Stimulated activated CD4-positive, alpha-beta T cell treated with anti-CD3 and anti-CD28 coated beads, TNF-alpha, amount 100 ng/mL, for 4 hours (primary cell): ENCODE results near the gene TMEM100.

Experiments
- DNase-seq, 3 experiments: peaks; one replicate each; pipeline ENCODE4 v3.0.0-alpha.2; 2020; ENCODE audit warnings: low read depth in 3 of 3

The TMEM100 gene

GRCh38 chr17:55717898-55718735 lies 4.5 kb downstream of the TMEM100 start:
- peak; percentile 27 to 43 (median 29) for DNase-seq

GRCh38 chr17:55717432-55717831 lies 5.2 kb downstream of the TMEM100 start:
- no peak for DNase-seq

- no peak for DNase-seq
Measured at GRCh38 chr17:55710829-55711496, 11.7 kb downstream of the TMEM100 start.

GRCh38 chr17:55710410-55710809 lies 12.3 kb downstream of the TMEM100 start:
- no peak for DNase-seq

- no peak for DNase-seq
Measured at GRCh38 chr17:55709984-55710383, 12.7 kb downstream of the TMEM100 start.

DNA sequence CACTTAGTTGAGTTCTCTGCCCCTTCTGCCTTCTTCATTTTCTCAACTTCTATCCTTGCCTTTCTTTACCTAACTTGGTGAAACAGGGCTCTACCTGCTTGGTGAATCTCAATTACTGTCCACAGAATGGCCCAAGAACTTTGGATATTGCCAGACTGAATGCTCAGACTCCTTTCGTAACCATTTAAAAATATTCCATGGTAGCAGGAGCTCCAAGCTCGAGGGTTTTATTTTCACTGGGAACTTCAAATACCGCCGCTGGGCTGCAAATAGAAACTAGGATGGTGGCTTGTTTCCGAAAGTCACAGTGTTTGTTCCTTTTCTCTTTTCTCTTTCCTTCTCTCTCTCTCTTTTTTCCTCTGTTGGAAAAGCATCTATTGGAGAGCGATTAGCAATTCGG lies 13.2 kb downstream of the TMEM100 start:
- no peak for DNase-seq

DNA sequence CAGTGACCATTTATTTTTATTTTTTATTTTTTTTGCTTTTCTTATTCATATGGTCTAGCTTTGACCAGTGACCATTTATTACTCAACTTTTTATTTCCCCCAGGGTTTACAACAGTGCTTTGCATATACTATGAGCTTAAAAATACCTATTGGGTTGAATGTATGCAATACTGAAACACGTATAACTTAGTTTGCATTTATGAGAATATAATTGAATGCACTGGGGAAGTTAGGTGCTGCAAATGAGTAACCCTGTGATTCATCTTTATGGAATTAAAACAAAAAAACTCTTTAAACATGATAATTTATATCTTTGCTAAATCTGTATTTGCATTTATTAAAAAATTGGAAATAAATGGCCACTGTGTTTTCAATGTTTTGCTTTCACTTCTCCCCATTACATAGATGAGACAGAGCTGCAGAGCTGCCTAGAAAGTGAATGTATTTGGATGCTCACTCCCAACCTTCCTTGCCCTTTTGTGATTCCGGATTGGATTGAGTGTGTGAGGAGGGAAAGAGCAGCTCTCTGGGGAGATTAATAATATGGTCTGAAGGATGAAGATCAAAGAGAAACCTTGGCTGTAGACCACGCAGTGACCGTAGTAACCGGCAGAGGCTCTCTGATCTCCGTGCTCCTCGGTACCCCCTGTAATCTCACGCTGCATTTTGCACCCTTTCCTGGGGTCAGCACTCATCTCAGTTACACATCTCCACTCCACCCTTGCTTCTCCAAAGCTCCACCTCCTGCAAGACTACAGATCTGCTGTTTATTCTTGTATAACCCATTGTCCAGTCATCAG lies 14.3 kb downstream of the TMEM100 start:
- no peak for DNase-seq

DNA sequence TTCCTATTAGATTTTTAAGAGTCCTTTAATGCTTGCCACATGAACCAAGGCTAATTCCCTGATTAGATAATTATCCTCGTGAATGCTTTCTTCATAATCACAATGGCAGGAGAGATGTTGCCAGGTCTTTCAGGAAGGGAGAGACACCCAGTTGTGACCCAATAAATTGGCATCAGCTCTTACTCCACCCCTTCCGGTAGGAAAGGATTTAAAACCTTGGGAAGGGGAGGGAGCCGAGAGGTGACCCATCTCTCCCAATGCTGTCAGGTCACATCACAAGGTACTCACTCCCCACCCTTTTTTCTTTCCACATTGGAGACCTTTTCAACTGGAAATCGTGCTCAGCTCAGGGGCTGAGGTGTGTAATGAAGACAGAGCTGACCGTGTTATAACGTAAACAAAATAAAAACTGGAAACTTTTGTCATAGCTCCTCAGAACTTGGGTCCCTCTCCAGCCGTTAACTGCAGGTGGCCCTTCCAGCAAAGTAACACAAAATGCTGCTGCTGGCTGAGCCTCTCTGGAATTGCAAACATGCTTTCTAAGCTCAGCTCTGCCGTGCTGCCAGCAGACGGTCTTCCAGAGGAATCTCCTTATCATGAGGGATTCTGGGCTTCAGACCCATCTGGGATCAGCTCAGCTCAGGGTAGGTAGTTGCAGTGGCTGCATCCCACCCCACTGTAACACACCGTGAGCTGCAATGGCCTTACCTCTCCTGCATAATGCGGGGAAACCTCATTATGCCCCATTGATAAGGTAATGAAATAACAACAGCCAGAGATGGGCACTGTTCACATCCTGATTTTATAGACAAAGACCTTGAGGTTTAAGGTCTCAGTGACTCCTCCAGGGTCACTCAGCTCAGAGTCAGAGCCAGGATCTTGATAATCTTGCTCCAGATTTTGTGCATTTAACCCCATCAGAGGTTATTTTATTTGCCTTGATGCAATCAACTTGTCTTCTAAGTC lies 15.6 kb downstream of the TMEM100 start:
- DNase-seq = no peak

GRCh38 chr17:55705847-55706246 lies 16.8 kb downstream of the TMEM100 start:
- no peak for DNase-seq

DNA sequence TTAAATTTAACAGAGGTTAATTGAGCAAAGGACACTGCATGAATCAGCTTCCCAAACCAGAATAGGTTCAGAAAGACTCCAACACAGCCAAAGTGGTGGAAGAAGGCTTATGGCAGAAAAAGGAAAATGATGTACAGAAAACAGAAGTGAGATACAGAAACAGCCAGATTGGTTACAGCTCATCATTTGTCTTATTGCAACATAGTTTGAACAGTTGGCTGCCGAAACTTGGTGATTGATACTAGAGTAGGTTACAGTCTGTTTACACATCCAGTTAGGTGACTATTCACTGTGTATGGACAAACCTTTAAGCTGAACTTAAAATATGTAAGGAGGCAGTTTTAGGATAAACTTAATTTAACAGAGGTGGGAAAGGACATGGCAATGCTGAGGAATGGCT lies 18.3 kb downstream of the TMEM100 start:
- no peak for DNase-seq

DNA sequence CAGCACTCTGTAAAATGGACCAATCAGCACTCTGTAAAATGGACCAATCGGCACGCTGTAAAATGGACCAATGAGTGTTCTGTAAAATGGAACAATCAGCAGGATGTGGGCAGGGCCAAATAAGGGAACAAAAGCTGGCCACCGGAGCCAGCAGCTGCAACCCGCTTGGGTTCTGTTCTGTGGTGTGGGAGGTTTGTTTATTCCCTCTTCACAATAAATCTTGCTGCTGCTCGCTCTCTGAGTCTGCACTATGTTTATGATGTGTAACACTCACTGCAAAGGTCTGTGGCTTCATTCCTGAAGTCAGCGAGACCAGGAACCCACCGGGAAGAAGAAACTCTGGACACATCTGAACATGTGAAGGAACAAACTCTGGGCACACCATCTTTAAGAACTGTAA lies 20.5 kb downstream of the TMEM100 start:
- DNase-seq = no peak

- no peak for DNase-seq
Measured at GRCh38 chr17:55699181-55699860, 23.3 kb downstream of the TMEM100 start.

GRCh38 chr17:55694286-55694910 lies 28.3 kb downstream of the TMEM100 start:
- no peak for DNase-seq

DNA sequence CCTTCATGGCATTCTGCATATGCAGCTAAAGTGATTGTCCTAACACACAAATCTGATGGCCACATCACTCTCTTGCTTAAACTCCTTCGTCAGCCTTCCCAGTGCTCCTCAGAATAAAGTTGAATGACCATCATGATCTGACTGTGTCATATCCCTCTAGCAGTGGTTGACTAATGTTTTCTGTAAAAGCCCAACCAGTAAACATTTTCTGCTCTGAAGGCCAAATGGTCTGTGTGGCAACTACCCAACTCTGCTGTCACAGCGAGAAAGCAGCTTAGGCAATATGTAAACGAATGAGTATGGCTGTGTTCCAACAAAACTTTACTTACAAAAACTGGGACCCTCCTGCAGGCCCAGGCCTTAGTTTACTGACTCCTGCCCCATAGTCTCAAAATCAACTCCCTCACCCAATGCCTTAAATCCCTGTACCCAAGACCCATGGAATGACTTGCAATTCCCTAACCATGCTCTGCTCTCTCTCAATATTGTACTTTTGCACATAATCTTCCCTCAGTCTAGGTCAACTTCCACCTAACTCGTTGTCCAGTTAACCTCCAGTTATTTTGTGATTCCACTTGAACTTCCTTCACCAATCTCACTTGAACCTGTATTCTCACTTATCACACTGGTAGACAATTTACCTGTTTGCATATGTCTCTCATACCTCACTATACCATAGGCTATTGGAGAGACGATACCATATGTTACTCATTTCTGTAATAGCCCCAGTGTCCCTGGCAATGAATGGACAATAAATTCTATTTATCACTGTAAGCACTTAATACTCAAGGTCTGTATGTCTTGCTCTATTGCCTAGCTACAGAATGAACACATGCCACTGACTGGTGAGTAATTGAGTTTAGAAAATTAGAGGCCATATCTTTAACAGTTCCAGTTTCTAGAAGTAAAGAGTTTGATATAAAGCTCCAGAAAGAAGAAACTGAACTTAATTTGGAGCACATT lies 29.1 kb downstream of the TMEM100 start:
- no peak for DNase-seq

- DNase-seq = no peak
Measured at GRCh38 chr17:55692276-55692675, 30.4 kb downstream of the TMEM100 start.

- no peak for DNase-seq
Measured at GRCh38 chr17:55691666-55692065, 31.0 kb downstream of the TMEM100 start.

- no peak for DNase-seq
Measured at GRCh38 chr17:55690105-55690508, 32.6 kb downstream of the TMEM100 start.

GRCh38 chr17:55689672-55690071 lies 33.0 kb downstream of the TMEM100 start:
- DNase-seq = no peak

DNA sequence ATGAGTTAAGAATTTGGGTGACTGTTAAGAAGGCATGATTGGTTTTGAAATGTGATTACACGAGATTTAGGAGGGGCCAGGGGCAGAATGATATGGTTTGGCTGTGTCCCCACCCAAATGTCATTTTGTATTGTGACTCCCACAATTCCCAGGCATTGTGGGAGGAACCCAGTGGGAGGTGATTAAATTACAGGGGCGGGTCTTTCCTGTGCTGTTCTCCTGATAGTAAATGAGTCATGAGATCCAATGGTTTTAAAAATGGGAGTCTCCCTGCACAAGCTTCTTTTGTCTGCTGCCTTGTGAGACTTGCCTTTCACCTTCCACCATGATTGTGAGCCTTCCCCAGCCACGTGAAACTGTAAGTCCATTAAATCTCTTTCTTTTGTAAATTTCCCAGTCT lies 34.6 kb downstream of the TMEM100 start:
- DNase-seq = no peak
